NT2/D1 (cell line): ENCODE measurements around the gene ARF1.
"Not testable (repeated sequence)": the region's sequence is repeated elsewhere in the genome, so short reads cannot be mapped to it uniquely, and the experiment has no call there.

Experiments
- YY1 ChIP-seq: IDR thresholded peaks from 2 replicates; pipeline ENCODE4 v1.6.1; 2011; ENCODE audit not compliant: insufficient read length, insufficient read depth
- ZNF274 ChIP-seq: IDR thresholded peaks from 2 replicates; pipeline ENCODE4 v1.6.1; 2011; ENCODE audit warnings: mild to moderate bottlenecking, low read depth, low read length

DNA sequence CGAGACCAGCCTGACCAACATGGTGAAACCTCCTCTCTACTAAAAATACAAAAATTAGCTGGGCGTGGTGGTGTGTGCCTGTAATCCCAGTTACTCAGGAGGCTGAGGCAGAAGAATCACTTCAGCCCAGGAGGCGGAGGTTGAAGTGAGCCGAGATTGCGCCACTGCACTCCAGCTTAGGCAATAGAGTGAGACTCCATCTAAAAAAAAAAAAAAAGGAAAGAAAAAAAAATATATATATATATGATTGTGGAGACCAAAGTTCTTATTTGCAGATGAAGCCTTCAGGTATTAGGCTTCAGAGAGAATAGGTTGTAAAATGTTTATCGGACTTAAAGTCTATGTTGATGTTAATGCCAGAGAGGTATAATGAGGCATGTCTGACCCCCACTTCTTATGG, 28.8 kb downstream of the ARF1 start:
- not testable (repeated sequence) for TF ChIP-seq ZNF274, YY1
